ENCODE measurements around the gene PCBP2. TPM values are rescaled to one million over a fixed set of nuclear protein-coding genes. Genes with fewer than 3 reads are reported as not detected.
A peak's percentile ranks its signal among the peaks of the same experiment; 100 is the strongest.
"Not testable (repeated sequence)": the region's sequence is repeated elsewhere in the genome, so short reads cannot be mapped to it uniquely, and the experiment has no call there.

PCBP2 gene
- 722 TPM for total RNA-seq
- long read RNA-seq, transcript PCBP2-202 (15 exons, 1,814 nt): minor isoform, 11 of 211 reads
- long read RNA-seq, transcript PCBP2-201 (14 exons, 1,730 nt): minor isoform, 14 of 211 reads
- long read RNA-seq, transcript PCBP2-207 (15 exons, 1,457 nt): major isoform, 17 of 211 reads
- long read RNA-seq, transcript PCBP2-205 (14 exons, 3,077 nt): major isoform, 17 of 211 reads
- long read RNA-seq, partial matches to known transcripts: 36 of 211 reads
- long read RNA-seq, other reads (novel, unspliced or antisense): 84 of 211 reads

- DNase-seq (ENCODE audit: low spot score): peak; percentile 98
These were observed at the start of gene PCBP2 for GRCh38 chr12:53451661-53452158. Gene PCBP2 (plus strand): TSS chr12:53452102. CDS start chr12:53454801, 2,699 bp downstream.

DNA sequence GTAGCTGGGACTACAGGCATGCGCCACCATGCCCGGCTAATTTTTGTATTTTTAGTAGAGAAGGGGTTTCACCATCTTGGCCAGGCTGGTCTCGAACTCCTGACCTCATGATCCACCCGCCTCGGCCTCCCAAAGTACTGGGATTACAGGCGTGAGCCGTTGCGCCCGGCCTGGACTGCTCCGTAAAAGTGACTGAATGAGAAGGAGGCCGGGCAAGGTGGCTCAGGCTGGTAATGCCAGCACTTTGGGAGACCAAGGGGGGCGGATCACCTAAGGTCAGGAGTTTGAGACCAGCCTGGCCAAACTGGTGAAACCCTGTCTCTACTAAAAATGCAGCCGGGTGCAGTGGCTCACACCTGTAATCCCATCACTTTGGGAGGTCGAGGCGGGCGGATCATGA is 49.6 kb upstream of the PCBP2 start:
- peak; percentile 74 for DNase-seq (ENCODE audit: low spot score)

GRCh38 chr12:53402871-53403270 is 49.0 kb upstream of the PCBP2 start:
- DNase-seq (ENCODE audit: low spot score): peak; percentile 12

GRCh38 chr12:53410951-53411350 is 41.0 kb upstream of the PCBP2 start:
- peak; percentile 35 for DNase-seq (ENCODE audit: low spot score)

GRCh38 chr12:53413485-53414204 is 38.3 kb upstream of the PCBP2 start:
- DNase-seq (ENCODE audit: low spot score): no peak

GRCh38 chr12:53414756-53415417 is 37.0 kb upstream of the PCBP2 start:
- DNase-seq (ENCODE audit: low spot score): peak; percentile 1

DNA sequence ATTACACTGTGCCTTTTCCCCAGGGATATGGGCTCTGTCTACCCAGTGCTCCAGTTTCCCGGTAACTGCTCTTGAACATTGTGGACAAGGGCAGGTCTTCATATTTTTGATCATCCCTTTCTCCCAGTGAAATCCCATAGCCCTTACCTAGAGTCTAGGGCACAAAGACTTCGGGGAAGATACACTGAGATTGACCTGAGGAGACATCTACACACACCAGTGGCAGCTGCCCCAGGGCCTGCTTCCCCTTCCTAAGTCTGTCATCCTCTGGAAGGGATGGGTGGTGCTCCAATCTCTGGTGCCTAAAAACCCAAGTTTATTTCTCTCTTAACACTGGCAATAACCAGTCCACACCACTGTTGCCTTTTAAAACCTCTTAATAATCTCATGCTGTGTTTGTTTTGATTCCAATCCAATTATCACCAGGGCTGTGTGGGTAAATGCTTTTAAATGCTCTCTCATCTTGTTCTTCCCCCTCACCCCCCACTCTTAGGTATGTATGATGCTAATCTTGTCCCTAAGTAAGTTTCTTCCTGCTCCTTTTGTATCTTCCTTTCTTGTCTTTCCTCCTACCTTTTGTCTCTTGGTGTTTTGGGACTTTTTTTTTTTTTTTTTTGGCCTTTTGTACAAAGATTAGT is 36.0 kb upstream of the PCBP2 start:
- DNase-seq (ENCODE audit: low spot score): peak; percentile 35

DNA sequence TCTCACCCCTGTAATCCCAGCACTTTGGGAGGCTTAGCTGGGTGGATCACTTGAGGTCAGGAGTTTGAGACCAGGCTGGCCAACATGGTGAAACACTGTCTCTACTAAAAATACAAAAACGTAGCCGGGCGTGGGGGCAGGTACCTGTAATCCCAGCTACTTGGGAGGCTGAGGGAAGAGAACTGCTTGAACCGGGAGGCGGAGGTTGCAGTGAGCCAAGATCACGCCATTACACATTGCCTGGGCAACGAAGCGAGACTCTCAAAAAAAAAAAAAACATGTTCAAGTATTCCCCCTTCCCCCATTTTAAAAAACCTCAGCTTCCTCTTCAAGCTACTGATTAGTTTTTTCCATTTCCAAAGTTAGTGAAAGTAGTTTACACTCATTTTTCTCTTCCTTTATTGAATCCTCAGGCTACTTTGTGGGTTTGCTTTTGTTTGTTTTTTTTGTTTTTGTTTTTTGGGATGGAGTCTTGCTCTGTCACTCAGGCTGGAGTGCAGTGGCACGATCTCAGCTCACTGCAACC is 34.5 kb upstream of the PCBP2 start:
- DNase-seq (ENCODE audit: low spot score): peak; percentile 51

GRCh38 chr12:53418221-53418620 is 33.7 kb upstream of the PCBP2 start:
- no peak for DNase-seq (ENCODE audit: low spot score)

GRCh38 chr12:53419756-53420155 is 32.1 kb upstream of the PCBP2 start:
- DNase-seq (ENCODE audit: low spot score): no peak

- peak; percentile 9 for DNase-seq (ENCODE audit: low spot score)
These were observed 29.7 kb upstream of the PCBP2 start for GRCh38 chr12:53422247-53422646.

DNA sequence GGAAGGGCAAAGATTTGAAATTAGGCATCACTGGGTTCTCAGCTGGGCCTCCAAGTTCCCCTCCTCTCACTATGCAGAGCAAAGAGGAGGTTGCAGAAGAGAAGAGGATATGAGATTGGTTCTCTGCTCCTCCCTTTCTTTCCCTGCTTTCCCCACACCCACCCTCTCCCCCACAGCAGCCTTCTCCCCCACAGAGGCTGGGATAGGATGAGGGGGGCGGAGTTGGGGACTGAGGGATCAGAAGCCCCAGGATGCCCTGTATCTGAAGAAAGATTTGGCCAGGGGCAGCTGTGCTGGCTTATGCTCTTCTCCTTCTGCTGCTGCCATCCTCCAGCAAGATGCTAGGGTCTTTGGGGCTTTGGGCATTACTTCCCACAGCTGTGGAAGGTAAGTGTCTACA is 28.3 kb upstream of the PCBP2 start, which contains the start of gene AMHR2:
TSS of gene AMHR2 (plus strand) at position 259 of the 400 bp plus-strand sequence. CDS start at position 339, 80 bp downstream.
- DNase-seq (ENCODE audit: low spot score): peak; percentile 53

GRCh38 chr12:53424626-53425514 is 27.0 kb upstream of the PCBP2 start:
- DNase-seq (ENCODE audit: low spot score): peak; percentile 41

- DNase-seq (ENCODE audit: low spot score): peak; percentile 75
These were observed 26.3 kb upstream of the PCBP2 start for GRCh38 chr12:53425515-53426150.

DNA sequence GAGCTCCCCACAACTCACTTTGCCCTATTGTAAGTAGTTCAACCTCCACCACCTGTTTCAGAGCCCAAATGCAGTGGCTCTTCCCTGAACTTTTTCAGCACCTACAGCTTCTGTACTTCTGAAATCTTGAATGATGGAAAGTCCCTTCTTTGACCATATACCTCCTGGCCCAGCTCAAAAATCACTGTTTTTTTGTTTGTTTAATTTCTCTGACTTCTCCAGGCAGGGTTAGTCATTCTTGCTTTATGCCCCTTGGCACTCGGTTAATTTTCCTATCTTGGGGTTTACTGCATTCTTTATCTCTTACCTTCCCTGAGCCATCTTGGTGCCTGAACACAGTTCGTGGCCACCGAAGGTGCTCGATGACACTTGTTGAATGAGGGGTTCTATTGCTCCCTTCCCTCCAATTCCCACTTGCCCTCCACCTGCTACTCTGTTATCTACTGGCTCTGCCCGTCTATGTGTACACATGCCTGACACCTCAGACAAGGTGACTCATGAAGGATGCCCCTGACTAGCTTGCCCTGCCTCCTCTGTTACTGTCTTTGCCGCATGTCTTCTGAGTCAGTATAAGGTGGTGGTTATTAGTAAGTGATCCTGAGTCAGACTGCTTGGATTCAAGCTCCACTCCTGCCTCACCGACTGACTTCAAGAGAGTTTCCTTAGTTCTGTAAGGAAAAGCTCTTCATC is 23.9 kb upstream of the PCBP2 start:
- peak; percentile 49 for DNase-seq (ENCODE audit: low spot score)

GRCh38 chr12:53428741-53429140 is 23.2 kb upstream of the PCBP2 start:
- DNase-seq (ENCODE audit: low spot score): peak; percentile 22

DNA sequence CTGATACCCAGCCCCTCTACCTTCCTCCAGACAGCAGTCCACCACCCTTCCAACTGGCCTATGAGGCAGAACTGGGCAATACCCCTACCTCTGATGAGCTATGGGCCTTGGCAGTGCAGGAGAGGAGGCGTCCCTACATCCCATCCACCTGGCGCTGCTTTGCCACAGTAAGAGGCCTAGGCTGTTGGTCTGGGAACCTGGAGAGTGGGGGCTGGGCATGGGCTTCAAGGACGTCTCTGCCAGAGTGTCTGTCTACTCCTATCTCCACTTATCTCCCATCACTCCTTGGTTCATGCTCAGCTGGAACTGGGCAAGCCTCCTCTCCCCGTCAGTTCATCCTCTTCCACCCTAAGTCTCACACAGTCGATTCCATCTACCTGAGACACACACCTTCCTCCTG is 21.8 kb upstream of the PCBP2 start:
- DNase-seq (ENCODE audit: low spot score): peak; percentile 69

GRCh38 chr12:53431187-53431586 is 20.7 kb upstream of the PCBP2 start:
- DNase-seq (ENCODE audit: low spot score): peak; percentile 57

DNA sequence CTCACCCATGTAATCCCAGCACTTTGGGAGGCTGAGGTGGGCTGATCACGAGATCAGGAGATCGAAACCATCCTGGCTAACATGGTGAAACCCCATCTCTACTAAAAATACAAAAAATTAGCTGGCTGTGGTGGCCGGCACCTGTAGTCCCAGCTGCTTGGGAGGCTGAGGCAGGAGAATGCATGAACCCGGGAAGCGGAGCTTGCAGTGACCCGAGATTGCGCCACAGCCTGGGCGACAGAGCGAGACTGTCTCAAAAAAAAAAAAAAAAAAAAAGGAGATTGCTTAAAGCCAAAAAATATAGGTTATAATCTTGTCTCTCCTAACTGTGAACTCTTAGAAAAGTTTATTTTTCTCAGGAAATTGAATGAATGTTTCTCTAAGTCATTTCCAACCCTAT is 16.6 kb upstream of the PCBP2 start:
- not testable (repeated sequence) for DNase-seq (ENCODE audit: low spot score)

Data from mesenteric fat pad (tissue), 1 donor.